Stimulated activated CD8-positive, alpha-beta memory T cell treated with anti-CD3 and anti-CD28 coated beads, Interleukin-2, amount 100 ng/mL, for 48 hours (primary cell): ENCODE measurements around the gene BLMH.

Experiments used
- DNase-seq, 2 donors: peaks; one replicate each; pipeline ENCODE4 v3.0.0-alpha.2; 2020; ENCODE audit warnings: low read depth in 2 of 2

Gene BLMH

GRCh38 chr17:30308406-30308805 is 16.7 kb upstream of the BLMH start:
- no peak for DNase-seq

- DNase-seq, result no peak
Observed at GRCh38 chr17:30304778-30305177, 13.0 kb upstream of the BLMH start.

GRCh38 chr17:30302241-30302640 is 10.5 kb upstream of the BLMH start:
- DNase-seq, result no peak

GRCh38 chr17:30300818-30301217 is 9.1 kb upstream of the BLMH start:
- no peak for DNase-seq

- DNase-seq, result no peak
Observed at GRCh38 chr17:30299000-30299399, 7.3 kb upstream of the BLMH start.

- no peak for DNase-seq
Observed at GRCh38 chr17:30297715-30298114, 6.0 kb upstream of the BLMH start.

- DNase-seq, result no peak
Observed at GRCh38 chr17:30296499-30297080, 4.8 kb upstream of the BLMH start.

GRCh38 chr17:30292286-30292858 is 628 bp upstream of the BLMH start:
- no peak for DNase-seq

- peak; percentile 30 to 39 for DNase-seq
Observed at GRCh38 chr17:30290696-30291542, 825 bp downstream of the BLMH start.

GRCh38 chr17:30290077-30290476 is 1.7 kb downstream of the BLMH start:
- DNase-seq, result no peak

- DNase-seq, result no peak
Observed at GRCh38 chr17:30279156-30279555, 12.6 kb downstream of the BLMH start.

- no peak for DNase-seq
Observed at GRCh38 chr17:30278032-30278431, 13.7 kb downstream of the BLMH start.

- no peak for DNase-seq
Observed at GRCh38 chr17:30275911-30276310, 15.8 kb downstream of the BLMH start.

- DNase-seq, result no peak
Observed at GRCh38 chr17:30274887-30275286, 16.9 kb downstream of the BLMH start.

- no peak for DNase-seq
Observed at GRCh38 chr17:30273373-30273772, 18.4 kb downstream of the BLMH start.

- DNase-seq, result no peak
Observed at GRCh38 chr17:30271102-30271501, 20.6 kb downstream of the BLMH start.

- no peak for DNase-seq
Observed at GRCh38 chr17:30267625-30268024, 24.1 kb downstream of the BLMH start.

GRCh38 chr17:30263552-30264333 is 28.0 kb downstream of the BLMH start:
- no peak for DNase-seq

- DNase-seq, result no peak
Observed at GRCh38 chr17:30256756-30257506, 34.8 kb downstream of the BLMH start.

- no peak for DNase-seq
Observed at GRCh38 chr17:30254150-30254549, 37.6 kb downstream of the BLMH start.

GRCh38 chr17:30253312-30253711 is 38.4 kb downstream of the BLMH start:
- DNase-seq, result no peak

- no peak for DNase-seq
Observed at GRCh38 chr17:30251931-30252330, 39.8 kb downstream of the BLMH start.
